H1 (cell line): ENCODE data around the gene TDRD5. TPM values are rescaled to one million over a fixed set of nuclear protein-coding genes. Genes with fewer than 3 reads are reported as not detected.

Source experiments
- CTCF ChIA-PET: fragments of 300-600 bp; sonication (Branson Sonifier 250); formaldehyde crosslinking; loops from one replicate; lab custom pipeline; 2021; ENCODE audit not compliant: partially characterized antibody; lab: Charles Lee
- POLR2A ChIA-PET: fragments of 300-600 bp; sonication (Branson Sonifier 250); formaldehyde crosslinking; loops from one replicate; lab custom pipeline; 2021; ENCODE audit warnings: inconsistent platforms; ENCODE audit not compliant: partially characterized antibody; lab: Charles Lee
- DNase-seq, 2 experiments: peaks; one replicate each; pipeline versions ENCODE4 v3.0.0 to v3.0.0-alpha.2; 2010 to 2022; ENCODE audit warnings: low spot score in 2 of 2, low read depth in 1 of 2, mixed read lengths in 1 of 2
- FAIRE-seq: peaks from 2 replicates; lab custom pipeline; 2011; peaks lifted over from hg19 to GRCh38; lab: Jason Lieb, UNC
- H2AFZ ChIP-seq: 2 replicates; pipeline ENCODE4 v1.8.1; 2012; ENCODE audit warnings: low read length, inconsistent platforms
- H2AK5ac ChIP-seq: 2 replicates; pipeline ENCODE4 v1.6.1; 2013; ENCODE audit warnings: low read depth, low read length
- H2BK120ac ChIP-seq: replicated peaks from 2 replicates; pipeline ENCODE3; 2013; ENCODE audit warnings: low read depth, low read length, inconsistent platforms
- H2BK12ac ChIP-seq: 2 replicates; pipeline ENCODE4 v1.6.1; 2013; ENCODE audit warnings: low read depth, low read length
- H2BK15ac ChIP-seq: 2 replicates; pipeline ENCODE4 v1.6.1; 2013; ENCODE audit warnings: low read length
- H2BK20ac ChIP-seq: 2 replicates; pipeline ENCODE4 v1.6.1; 2013; ENCODE audit warnings: low read length
- H2BK5ac ChIP-seq: 2 replicates; pipeline ENCODE4 v1.6.1; 2013; ENCODE audit warnings: low read depth, low read length
- H3K14ac ChIP-seq: 2 replicates; pipeline ENCODE4 v1.6.1; 2013; ENCODE audit warnings: inconsistent platforms; ENCODE audit not compliant: insufficient read length
- H3K18ac ChIP-seq: 2 replicates; pipeline ENCODE4 v1.6.1; 2013; ENCODE audit warnings: low read length; ENCODE audit errors: extremely low read depth
- H3K23ac ChIP-seq: 2 replicates; pipeline ENCODE4 v1.6.1; 2013; ENCODE audit warnings: inconsistent platforms; ENCODE audit not compliant: insufficient read length
- H3K23me2 ChIP-seq: 2 replicates; pipeline ENCODE4 v1.6.1; 2013; ENCODE audit warnings: low read depth, low read length
- H3K27ac ChIP-seq: 2 replicates; pipeline ENCODE4 v1.6.1; 2011; ENCODE audit warnings: low read depth, low read length, inconsistent platforms
- H3K27me3 ChIP-seq, 4 experiments: replicated peaks in 1 of 4; 1 replicate in 1 of 4; 2 replicates in 3 of 4; pipeline versions ENCODE4 v1.6.1 to v1.8.1; 2011 to 2013; ENCODE audit warnings: low read length in 3 of 4, mild to moderate bottlenecking in 3 of 4, inconsistent platforms in 2 of 4, mixed read lengths in 2 of 4, moderate library complexity in 1 of 4; ENCODE audit not compliant: control insufficient read depth in 3 of 4, insufficient read depth in 3 of 4; ENCODE audit errors: extremely low read depth in 1 of 4
- H3K36me3 ChIP-seq, 4 experiments: 2 replicates each; pipeline versions ENCODE4 v1.6.1 to v1.8.1; 2011 to 2013; ENCODE audit warnings: mild to moderate bottlenecking in 4 of 4, low read length in 3 of 4, moderate library complexity in 2 of 4, control low read depth in 1 of 4, inconsistent platforms in 1 of 4; ENCODE audit not compliant: insufficient read depth in 4 of 4, control insufficient read depth in 2 of 4
- H3K4ac ChIP-seq: replicated peaks from 2 replicates; pipeline ENCODE3; 2013; ENCODE audit warnings: low read length, low read depth, mixed read lengths, inconsistent platforms; ENCODE audit not compliant: insufficient read length
- H3K4me1 ChIP-seq, 4 experiments: replicated peaks in 1 of 4; 1 replicate in 1 of 4; 2 replicates in 3 of 4; pipeline versions ENCODE4 v1.6.1 to v1.8.1; 2011 to 2013; ENCODE audit warnings: low read length in 3 of 4, inconsistent platforms in 2 of 4, mixed read lengths in 1 of 4; ENCODE audit not compliant: insufficient read depth in 4 of 4, control insufficient read depth in 3 of 4
- H3K4me2 ChIP-seq, 2 experiments: 2 replicates each; pipeline versions ENCODE4 v1.6.1 to v1.8.1; 2011 to 2013; ENCODE audit warnings: low read depth in 2 of 2, low read length in 2 of 2, control low read depth in 1 of 2, inconsistent platforms in 1 of 2, mild to moderate bottlenecking in 1 of 2; ENCODE audit not compliant: insufficient read depth in 1 of 2
- H3K4me3 ChIP-seq, 4 experiments: fragments of 200-600, 300-600 bp in 1 of 4; sonication (generic), shearing (Covaris generic), sonication (Bioruptor Twin) in 1 of 4; 2 replicates each; pipeline versions ENCODE4 v1.5.1 to v1.8.1; 2011 to 2016; ENCODE audit warnings: low read length in 4 of 4, low read depth in 3 of 4, control low read depth in 2 of 4, inconsistent platforms in 2 of 4, mild to moderate bottlenecking in 2 of 4, mixed read lengths in 1 of 4, moderate library complexity in 1 of 4; ENCODE audit not compliant: insufficient read depth in 2 of 4; ENCODE audit errors: extremely low read depth in 1 of 4
- H3K56ac ChIP-seq: replicated peaks from 2 replicates; pipeline ENCODE3; 2013; ENCODE audit warnings: low read depth, mild to moderate bottlenecking, mixed read lengths, low read length, inconsistent platforms; ENCODE audit not compliant: insufficient read length
- H3K79me1 ChIP-seq: 2 replicates; pipeline ENCODE4 v1.6.1; 2013; ENCODE audit warnings: low read depth, low read length, control low read depth
- H3K79me2 ChIP-seq, 2 experiments: 2 replicates each; pipeline versions ENCODE4 v1.6.1 to v1.8.1; 2012 to 2013; ENCODE audit warnings: low read length in 2 of 2, mild to moderate bottlenecking in 2 of 2, inconsistent platforms in 1 of 2; ENCODE audit not compliant: insufficient read depth in 2 of 2, control insufficient read depth in 1 of 2
- H3K9ac ChIP-seq, 4 experiments: replicated peaks in 1 of 4; 1 replicate in 1 of 4; 2 replicates in 3 of 4; pipeline versions ENCODE4 v1.6.1 to v1.8.1; 2011 to 2013; ENCODE audit warnings: low read depth in 3 of 4, low read length in 3 of 4, control low read depth in 2 of 4, mild to moderate bottlenecking in 2 of 4, moderate library complexity in 2 of 4, inconsistent platforms in 1 of 4; ENCODE audit errors: extremely low read depth in 1 of 4
- H3K9me3 ChIP-seq, 2 experiments: 2 replicates each; pipeline versions ENCODE4 v1.6.1 to v1.8.1; 2012 to 2013; ENCODE audit warnings: mild to moderate bottlenecking in 2 of 2, moderate library complexity in 2 of 2, control low read depth in 1 of 2, inconsistent platforms in 1 of 2, low read depth in 1 of 2, low read length in 1 of 2, mixed read lengths in 1 of 2; ENCODE audit not compliant: insufficient read depth in 2 of 2
- H4K20me1 ChIP-seq, 2 experiments: replicated peaks in 1 of 2; 2 replicates each; pipeline versions ENCODE3 to v1.8.1; 2011 to 2013; ENCODE audit warnings: inconsistent platforms in 2 of 2, low read length in 2 of 2, mild to moderate bottlenecking in 1 of 2; ENCODE audit not compliant: insufficient read depth in 2 of 2, control insufficient read depth in 1 of 2
- H4K5ac ChIP-seq: 2 replicates; pipeline ENCODE4 v1.6.1; 2013; ENCODE audit warnings: low read length, low read depth, mixed read lengths, inconsistent platforms; ENCODE audit not compliant: insufficient read length
- H4K8ac ChIP-seq: 2 replicates; pipeline ENCODE4 v1.8.0; 2013; ENCODE audit warnings: mild to moderate bottlenecking, moderate library complexity, low read length, inconsistent platforms; ENCODE audit not compliant: insufficient read depth; ENCODE audit errors: extremely low read depth
- H4K91ac ChIP-seq: replicated peaks from 2 replicates; pipeline ENCODE3; 2013; ENCODE audit warnings: low read length, mixed read lengths, inconsistent platforms; ENCODE audit not compliant: insufficient read length
- ATF2 ChIP-seq: IDR thresholded peaks from 2 replicates; pipeline ENCODE4 v1.6.1; 2012; ENCODE audit warnings: low read length, inconsistent platforms
- ATF3 ChIP-seq: IDR thresholded peaks from 2 replicates; pipeline ENCODE4 v1.6.1; 2011; ENCODE audit warnings: low read depth, mild to moderate bottlenecking, low read length; ENCODE audit not compliant: insufficient read depth
- BCL11A ChIP-seq, 2 experiments: IDR thresholded peaks; one replicate each; pipeline ENCODE4 v1.6.1; 2011; ENCODE audit warnings: low read depth in 2 of 2, low read length in 2 of 2, mild to moderate bottlenecking in 2 of 2
- CBX8 ChIP-seq: fragments of 300-800, 300-1000 bp; sonication (generic); IDR thresholded peaks from 2 replicates; pipeline ENCODE4 v1.7.1; 2016; ENCODE audit warnings: low read depth, low read length, borderline replicate concordance
- EGR1 ChIP-seq: IDR thresholded peaks from 2 replicates; pipeline ENCODE4 v1.6.1; 2011; ENCODE audit warnings: low read depth, low read length, borderline replicate concordance
- GTF2F1 ChIP-seq: IDR thresholded peaks from 2 replicates; pipeline ENCODE4 v1.6.1; 2012; ENCODE audit warnings: low read depth, low read length, improper control_type of control experiment, borderline replicate concordance
- KDM5A ChIP-seq: fragments of 200-600 bp; IDR thresholded peaks from 2 replicates; pipeline ENCODE4 v1.7.1; 2012; ENCODE audit warnings: mild to moderate bottlenecking, low read length, inconsistent platforms, mixed read lengths
- PHF8 ChIP-seq: fragments of 200-600 bp; sonication (generic); conservative IDR thresholded peaks from 2 replicates; pipeline ENCODE4 v1.7.1; 2012; ENCODE audit warnings: low read depth, mild to moderate bottlenecking, inconsistent platforms, low read length, moderate library complexity
- POU5F1 ChIP-seq: IDR thresholded peaks from 2 replicates; pipeline ENCODE4 v1.6.1; 2011; ENCODE audit warnings: low read depth, mild to moderate bottlenecking, low read length, moderate library complexity
- RAD21 ChIP-seq, 2 experiments: IDR thresholded peaks in 1 of 2; conservative IDR thresholded peaks in 1 of 2; 2 replicates each; pipeline ENCODE4 v1.6.1; 2011; ENCODE audit warnings: low read depth in 2 of 2, low read length in 2 of 2, improper control_type of control experiment in 1 of 2, inconsistent platforms in 1 of 2, mild to moderate bottlenecking in 1 of 2, moderate library complexity in 1 of 2
- RFX5 ChIP-seq: IDR thresholded peaks from 2 replicates; pipeline ENCODE4 v1.6.1; 2011; ENCODE audit warnings: low read depth, low read length, improper control_type of control experiment, borderline replicate concordance
- WGBS, 2 experiments: shearing (Covaris generic) in 1 of 2; methylation state at CpG; one replicate each; pipeline versions ENCODE4 v1.1.6 to v1.1.7; 2013 to 2015; ENCODE audit warnings: low lambda C conversion rate in 2 of 2, mixed read lengths in 2 of 2, inconsistent platforms in 1 of 2, low coverage in 1 of 2, missing lambda C conversion rate in 1 of 2; ENCODE audit not compliant: insufficient replicate concordance in 2 of 2, insufficient coverage in 1 of 2, insufficient read length in 1 of 2; ENCODE audit errors: extremely low coverage in 1 of 2, missing lambda C conversion rate in 1 of 2; 5-methylcytosine and 5-hydroxymethylcytosine counted together
- polyA plus RNA-seq, 7 experiments: library from polyadenylated mRNA; depleted of rRNA in 3 of 7; stranded (reverse) in 5 of 7; unstranded in 2 of 7; fragments of >200 nt in 5 of 7; fragments of 200-250 nt in 2 of 7; gene quantifications; 1 replicate in 5 of 7; 2 replicates in 1 of 7; 4 replicates in 1 of 7; pipeline versions ENCODE4 v1.2.1 to v1.2.3, GENCODE V29; 2011 to 2013; ENCODE audit warnings: missing spikeins in 2 of 7, mixed read lengths in 2 of 7
- total RNA-seq: library from RNA; stranded (reverse); fragmentation: NEBNext Ultra II Directional; extraction: Animal tissue kit (Norgen Biotek cat#: 25700); gene quantifications from 2 replicates; pipeline ENCODE4 v1.2.1, GENCODE V29; 2021

TDRD5 gene
- total and polyA plus RNA-seq, 2 of the 8 experiments (the other 6 are each of a cell fraction or from before 2014, with no cell fraction given): 0.53 to 1.4 TPM

GRCh38 chr1:179591253-179591591, 410 bp upstream of the TDRD5 start:
- peak overlapping the region; percentile 46 to 53; a peak in 3 of 4 replicates for H3K4me2 ChIP-seq
- no peak overlapping the region for H2BK5ac ChIP-seq
- peaks cover 13 to 55% (median 36%) of the 10 kb centered on the region in 4 experiments for H3K27me3 ChIP-seq
- no peaks in the 10 kb centered on the region; a peak in 1 of 8 replicates for H3K36me3 ChIP-seq
- H3K79me1 ChIP-seq: no peaks in the 10 kb centered on the region
- no peaks in the 10 kb centered on the region; a peak in 1 of 7 replicates for H3K4me1 ChIP-seq
- FAIRE-seq (no peak), DNase-seq (no peak)
- no peak overlapping the region; the same call in none of the 2 replicates for H3K18ac ChIP-seq
- H4K20me1 ChIP-seq: no peaks in the 10 kb centered on the region
- no peak overlapping the region for H3K14ac ChIP-seq
- CTCF ChIA-PET: interaction anchor here (0.7 to 1.5 kb wide), 7 partner anchors 9 to 128 kb away, joined by 3 to 4 read pairs (median 3); no protein-coding TSS in a partner anchor
- POLR2A ChIA-PET: no interaction called here
- H3K27ac ChIP-seq: no peak overlapping the region
- no peaks in the 10 kb centered on the region for H3K79me2 ChIP-seq
- H2BK20ac ChIP-seq: no peak overlapping the region
- 59% methylated on average over 7 of the region's 7 CpGs; no CpG with 5 or more reads in 1 of the 2 experiments for WGBS, 2 experiments
- H3K56ac ChIP-seq: no peak overlapping the region
- H3K4ac ChIP-seq: no peak overlapping the region
- H3K9me3 ChIP-seq: peaks cover 3% of the 10 kb centered on the region in 2 experiments; a peak in 2 of 4 replicates
- H2BK12ac ChIP-seq: no peak overlapping the region
- no peak overlapping the region for H2AFZ ChIP-seq
- H4K91ac ChIP-seq: no peak overlapping the region
- H3K23me2 ChIP-seq: no peaks in the 10 kb centered on the region
- H2AK5ac ChIP-seq: no peak overlapping the region
- H4K5ac ChIP-seq: no peak overlapping the region
- no peak for TF ChIP-seq RAD21 (IDR thresholded peaks at IDR 0.05 in 1 of 2, conservative IDR thresholded peaks at IDR 0.05 in 1 of 2; ENCODE audit: low read depth in 2 of 2, low read length in 2 of 2)
- no peak for TF ChIP-seq POU5F1
- TF ChIP-seq GTF2F1: no peak
- TF ChIP-seq ATF2: no peak
- no peak for TF ChIP-seq RFX5
- TF ChIP-seq KDM5A: no peak
- TF ChIP-seq PHF8: no peak
- no peak for TF ChIP-seq BCL11A (IDR thresholded peaks at IDR 0.05; ENCODE audit: low read depth in 2 of 2, low read length in 2 of 2)
- TF ChIP-seq EGR1: no peak
- TF ChIP-seq CBX8: no peak
- TF ChIP-seq ATF3: no peak
- H4K8ac ChIP-seq: peak overlapping the region; percentile 59; the same call in 1 of the 2 replicates
- no peak overlapping the region for H2BK120ac ChIP-seq
- no peak overlapping the region for H3K9ac ChIP-seq
- H3K23ac ChIP-seq: no peak overlapping the region
- H3K4me3 ChIP-seq: peak overlapping the region in 3 of 4 experiments; percentile 0 to 44 (median 14); a peak in 4 of 8 replicates
- no peak overlapping the region for H2BK15ac ChIP-seq
